ENCODE measurements around the gene SLC25A2. TPM values are rescaled to one million over a fixed set of nuclear protein-coding genes. Genes with fewer than 3 reads are reported as not detected.

The SLC25A2 gene
- total and polyA plus RNA-seq, 2 of the 13 experiments (the other 11 are each of a cell fraction or from before 2014, with no cell fraction given): 0.13 TPM; not detected in 1

DNA sequence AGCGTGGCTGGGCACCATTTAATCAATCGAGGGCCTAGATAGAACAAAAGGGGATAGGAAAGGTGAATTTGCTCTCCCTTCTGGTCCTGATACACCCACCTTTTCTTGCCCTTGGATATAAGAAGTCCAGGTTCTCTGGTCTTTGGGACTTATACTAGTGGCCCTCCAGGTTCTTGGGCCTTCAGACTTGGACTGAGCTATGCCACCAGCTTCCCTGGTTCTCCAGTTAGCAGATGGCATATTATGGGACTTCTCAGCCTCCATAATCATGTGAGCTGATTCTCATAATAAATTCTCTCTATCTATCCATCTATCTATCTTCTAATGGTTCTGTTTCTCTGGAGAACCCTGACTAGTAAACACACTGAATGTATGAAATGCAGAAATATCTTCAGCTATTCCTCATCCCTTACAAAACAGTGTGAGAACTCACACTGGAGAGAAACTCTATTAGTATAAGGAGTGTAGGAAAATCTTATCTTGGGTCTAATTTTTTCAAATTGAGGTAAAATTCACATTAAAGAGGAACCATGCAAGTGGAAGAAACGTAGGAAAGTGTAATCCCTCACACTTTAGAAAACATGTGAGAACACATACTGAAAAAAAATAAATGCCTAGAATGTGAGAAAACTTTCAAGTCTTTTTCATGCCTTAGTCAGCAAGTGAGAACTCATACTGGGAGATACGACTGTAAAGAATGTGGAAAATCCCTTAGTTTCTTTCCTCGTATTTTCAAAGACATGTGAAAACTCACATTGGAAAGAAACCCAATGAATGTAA lies 43.2 kb downstream of the SLC25A2 start:
- POLR2A ChIA-PET: no interaction called here
- Histone ChIP-seq H3K9ac (ENCODE audit: insufficient read depth, low read depth, low read length) (no peak overlapping the region), H3K4me2 (ENCODE audit: low read depth, low read length) (no peak overlapping the region), H3K9me3 (ENCODE audit: low read length) (peaks cover 94% of the 10 kb centered on the region), H3K4me3 (replicated peaks in 1 of 3; ENCODE audit: insufficient read depth in 1 of 3, low read depth in 2 of 3, low read length in 3 of 3) (no peak overlapping the region), H3K36me3 (replicated peaks in 1 of 2; ENCODE audit: control insufficient read depth in 1 of 2, insufficient read depth in 2 of 2, low read length in 2 of 2) (no peaks in the 10 kb centered on the region), H3K4me1 (ENCODE audit: insufficient read depth, low read length) (no peaks in the 10 kb centered on the region), H3K27me3 (ENCODE audit: control insufficient read depth in 1 of 2, insufficient read depth in 2 of 2, low read length in 2 of 2) (no peaks in the 10 kb centered on the region; a peak in 1 of 5 replicates), H4K20me1 (ENCODE audit: insufficient read depth, low read length) (no peaks in the 10 kb centered on the region), H2AFZ (ENCODE audit: low read length) (no peak overlapping the region), H3K79me2 (ENCODE audit: insufficient read depth, low read length) (no peaks in the 10 kb centered on the region), H3K27ac (ENCODE audit: extremely low read length, insufficient read depth, low read length) (no peak overlapping the region)
- FAIRE-seq (no peak), DNase-seq (ENCODE audit: low spot score) (no peak), ATAC-seq (no peak)
- intact Hi-C loops (cut with micrococcal nuclease; ENCODE audit: unreplicated experiment): no loop called here
- CTCF ChIA-PET (ENCODE audit: low intra/inter-chr PET ratio, low total read pairs): no interaction called here
- in situ Hi-C loops (cut with HindIII; ENCODE audit: extremely low pct_ligation_motif_present, low pct_unique_long_range_greater_than_20kb): loop anchor here (25.0 kb wide), 1 partner anchor 498 kb away; no protein-coding TSS in a partner anchor
- 5% methylated on average over 5 of the region's 5 CpGs for WGBS (ENCODE audit: low lambda C conversion rate)
- no peak for TF ChIP-seq KDM5A (IDR thresholded peaks at IDR 0.05; ENCODE audit: borderline replicate concordance, low read length)
- TF ChIP-seq, protein P1, sequence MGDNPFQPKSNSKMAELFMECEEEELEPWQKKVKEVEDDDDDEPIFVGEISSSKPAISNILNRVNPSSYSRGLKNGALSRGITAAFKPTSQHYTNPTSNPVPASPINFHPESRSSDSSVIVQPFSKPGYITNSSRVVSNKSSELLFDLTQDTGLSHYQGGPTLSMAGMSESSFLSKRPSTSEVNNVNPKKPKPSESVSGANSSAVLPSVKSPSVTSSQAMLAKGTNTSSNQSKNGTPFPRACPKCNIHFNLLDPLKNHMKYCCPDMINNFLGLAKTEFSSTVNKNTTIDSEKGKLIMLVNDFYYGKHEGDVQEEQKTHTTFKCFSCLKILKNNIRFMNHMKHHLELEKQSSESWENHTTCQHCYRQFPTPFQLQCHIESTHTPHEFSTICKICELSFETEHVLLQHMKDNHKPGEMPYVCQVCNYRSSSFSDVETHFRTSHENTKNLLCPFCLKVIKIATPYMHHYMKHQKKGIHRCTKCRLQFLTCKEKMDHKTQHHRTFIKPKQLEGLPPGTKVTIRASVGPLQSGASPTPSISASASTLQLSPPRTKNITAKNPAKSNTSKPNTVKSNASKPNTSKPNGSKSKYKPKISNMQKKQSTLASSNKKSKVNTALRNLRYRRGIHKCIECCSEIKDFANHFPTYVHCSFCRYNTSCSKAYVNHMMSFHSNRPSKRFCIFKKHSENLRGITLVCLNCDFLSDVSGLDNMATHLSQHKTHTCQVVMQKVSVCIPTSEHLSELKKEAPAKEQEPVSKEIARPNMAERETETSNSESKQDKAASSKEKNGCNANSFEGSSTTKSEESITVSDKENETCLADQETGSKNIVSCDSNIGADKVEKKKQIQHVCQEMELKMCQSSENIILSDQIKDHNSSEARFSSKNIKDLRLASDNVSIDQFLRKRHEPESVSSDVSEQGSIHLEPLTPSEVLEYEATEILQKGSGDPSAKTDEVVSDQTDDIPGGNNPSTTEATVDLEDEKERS (CRISPR knock-in tag; IDR thresholded peaks at IDR 0.05): peak; percentile 72; the same call in 1 of the 2 replicates
- no peak for TF ChIP-seq SRF (IDR thresholded peaks at IDR 0.05; ENCODE audit: low read depth, low read length)
- TF ChIP-seq ZFP37 (CRISPR knock-in tag; IDR thresholded peaks at IDR 0.05; ENCODE audit: borderline replicate concordance): no peak
- TF ChIP-seq, protein P2, sequence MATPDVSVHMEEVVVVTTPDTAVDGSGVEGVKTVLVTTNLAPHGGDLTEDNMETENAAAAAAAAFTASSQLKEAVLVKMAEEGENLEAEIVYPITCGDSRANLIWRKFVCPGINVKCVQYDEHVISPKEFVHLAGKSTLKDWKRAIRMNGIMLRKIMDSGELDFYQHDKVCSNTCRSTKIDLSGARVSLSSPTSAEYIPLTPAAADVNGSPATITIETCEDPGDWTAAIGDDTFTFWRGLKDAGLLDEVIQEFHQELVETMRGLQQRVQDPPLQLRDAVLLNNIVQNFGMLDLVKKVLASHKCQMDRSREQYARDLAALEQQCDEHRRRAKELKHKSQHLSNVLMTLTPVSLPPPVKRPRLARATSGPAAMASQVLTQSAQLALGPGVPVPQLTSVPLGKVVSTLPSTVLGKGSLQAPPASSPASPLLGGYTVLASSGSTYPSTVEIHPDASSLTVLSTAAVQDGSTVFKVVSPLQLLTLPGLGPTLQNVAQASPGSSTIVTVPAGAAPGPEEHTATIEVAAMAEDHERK (CRISPR knock-in tag; IDR thresholded peaks at IDR 0.05; ENCODE audit: low read depth): no peak
- TF ChIP-seq ZNF274 (CRISPR knock-in tag; IDR thresholded peaks at IDR 0.05): peak; percentile 97; the same call in 1 of the 2 replicates
- no peak for TF ChIP-seq TBP (CRISPR knock-in tag; IDR thresholded peaks at IDR 0.05)
- no peak for TF ChIP-seq ARNT2 (CRISPR knock-in tag; IDR thresholded peaks at IDR 0.05; ENCODE audit: low read depth)
- TF ChIP-seq PLSCR1 (CRISPR knock-in tag; IDR thresholded peaks at IDR 0.05; ENCODE audit: borderline replicate concordance): no peak
- TF ChIP-seq YEATS4 (CRISPR knock-in tag; IDR thresholded peaks at IDR 0.05; ENCODE audit: borderline replicate concordance): no peak
- TF ChIP-seq ZNF20 (CRISPR knock-in tag; IDR thresholded peaks at IDR 0.05): no peak
- TF ChIP-seq ZNF292 (CRISPR knock-in tag; IDR thresholded peaks at IDR 0.05; ENCODE audit: borderline replicate concordance, low read depth): no peak
- no peak for TF ChIP-seq FOXO1 (CRISPR knock-in tag; IDR thresholded peaks at IDR 0.05)
- BruUV-seq (replicated peaks): no TSS peak
